DMS53 treated with DMSO at 0.1 percent for 48 hours (cell line): ENCODE data around the gene KIAA0408.

ENCODE experiments used
- DNase-seq: peaks from one replicate; lab custom pipeline; 2025; ENCODE audit not compliant: unreplicated experiment; lab: John Stamatoyannopoulos, UW

KIAA0408 gene

DNA sequence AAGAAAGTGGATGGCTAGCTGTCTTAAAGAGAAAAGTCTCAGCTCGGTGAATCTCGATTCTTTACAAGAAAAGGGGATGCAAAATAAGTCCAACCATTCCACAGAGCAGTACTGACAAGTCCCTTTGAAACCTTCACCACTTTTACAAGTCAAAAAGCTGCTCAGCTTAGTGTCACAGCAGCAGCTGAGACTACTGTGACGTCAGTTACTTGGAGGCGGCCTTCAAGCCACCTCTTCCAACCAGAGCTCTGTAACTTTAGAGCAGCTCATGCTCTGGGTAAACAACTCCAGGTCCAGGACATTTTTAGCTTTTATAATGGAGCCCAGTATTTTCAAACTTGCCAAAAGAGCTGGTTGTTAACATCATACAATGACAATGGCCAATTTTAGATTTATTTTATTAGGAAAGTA is at the start of gene KIAA0408:
Gene KIAA0408 (minus strand): TSS at position 159 of the 411 bp plus-strand sequence. CDS start 5,408 bp downstream, outside the sequence.
- DNase-seq, result no peak

DNA sequence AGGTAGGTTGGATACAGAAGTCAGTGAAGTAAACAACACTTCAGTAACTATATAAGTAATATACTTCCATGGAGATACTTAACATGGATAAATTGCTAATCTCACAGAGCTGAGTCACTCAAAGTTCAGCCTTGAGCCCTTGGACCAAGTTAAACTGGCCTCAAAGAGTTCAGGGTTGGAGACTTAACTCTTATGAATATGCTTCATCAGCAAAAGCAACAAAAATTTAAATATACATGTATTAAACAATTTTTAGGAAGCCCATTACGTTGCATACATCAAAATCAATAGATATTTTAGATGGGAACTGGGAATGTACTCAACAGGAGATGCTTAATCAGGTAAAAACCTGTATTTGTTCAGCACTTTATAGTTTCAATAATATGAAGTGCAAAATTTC is 47.7 kb upstream of the KIAA0408 start:
- no peak for DNase-seq

DNA sequence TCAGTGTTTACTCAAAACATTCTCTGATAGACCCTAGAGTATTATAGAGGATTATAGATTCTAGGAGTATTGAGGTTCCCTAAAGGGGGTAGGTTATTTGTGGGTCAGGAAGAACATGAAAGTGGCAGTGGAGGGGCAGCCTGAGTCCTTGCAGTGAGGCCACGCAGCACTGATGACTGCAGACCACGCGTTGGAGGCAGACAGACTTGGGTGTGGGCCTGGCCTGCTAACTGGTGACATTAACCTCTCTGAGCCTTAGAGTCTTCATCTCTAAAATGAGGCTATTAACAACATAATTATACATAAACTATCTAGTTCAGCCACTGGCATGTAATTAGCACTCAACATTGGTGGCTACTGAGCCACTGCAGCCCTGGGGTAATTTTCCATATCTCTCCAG is 43.8 kb upstream of the KIAA0408 start:
- no peak for DNase-seq

DNA sequence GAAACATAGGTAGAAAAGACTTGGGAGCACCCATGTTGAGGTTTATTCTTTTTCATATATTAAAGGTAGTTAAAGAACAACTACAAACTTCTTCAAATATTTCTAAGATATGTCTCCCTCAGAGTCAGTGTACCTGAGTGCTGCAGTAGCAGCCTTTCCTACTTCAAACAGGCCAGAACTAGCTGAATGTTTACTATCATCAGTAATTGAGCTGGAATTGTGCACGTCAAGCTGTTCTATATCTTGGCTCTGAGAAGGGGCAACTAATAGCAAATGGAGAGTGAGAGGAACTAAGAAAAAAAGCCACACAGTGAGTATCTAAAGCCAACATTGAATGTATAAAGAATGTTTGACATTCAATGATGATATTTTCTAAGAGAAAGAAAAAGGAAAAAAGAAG is 38.2 kb upstream of the KIAA0408 start:
- DNase-seq, result no peak

DNA sequence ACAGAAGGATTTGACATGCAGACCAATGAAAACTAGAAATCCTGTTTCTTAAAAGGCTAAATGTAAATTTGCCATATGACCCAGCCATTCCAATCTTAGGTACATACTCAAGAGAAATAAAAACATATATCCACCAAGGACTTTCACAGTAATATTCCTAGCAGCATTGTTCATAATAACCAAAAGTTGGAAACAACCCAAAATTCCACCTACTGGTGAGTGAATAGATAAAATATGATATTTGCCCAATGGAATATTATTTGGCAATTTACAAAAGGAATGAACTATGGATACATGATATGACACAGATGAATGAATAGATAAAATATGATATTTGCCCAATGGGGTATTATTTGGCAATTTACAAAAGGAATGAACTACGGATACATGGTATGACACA is 37.3 kb upstream of the KIAA0408 start:
- DNase-seq, result no peak

DNA sequence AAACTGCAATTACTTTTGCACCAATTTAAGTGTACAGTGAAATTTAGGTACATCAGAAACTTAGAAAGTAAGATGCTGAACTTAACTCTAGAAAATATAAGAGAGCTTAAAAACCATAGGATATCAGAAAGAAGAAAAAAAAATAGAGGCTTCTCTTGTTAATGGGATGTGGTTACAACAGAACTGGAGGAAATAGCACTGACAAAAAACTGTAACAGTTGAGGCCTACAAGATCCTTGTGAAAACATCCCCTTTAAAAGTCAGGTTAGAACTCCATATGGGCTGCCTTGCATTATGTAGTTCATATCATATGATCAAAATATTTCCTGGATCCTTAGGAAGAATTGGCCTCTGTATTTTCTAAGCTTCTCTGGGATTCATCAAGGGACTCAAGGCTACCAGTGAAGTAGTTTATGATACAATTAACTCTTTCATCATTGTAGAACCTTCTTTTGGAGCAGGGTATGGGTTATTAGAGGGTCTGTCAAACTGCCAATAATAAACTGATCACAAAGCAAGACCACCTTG is 35.1 kb upstream of the KIAA0408 start:
- no peak for DNase-seq

DNA sequence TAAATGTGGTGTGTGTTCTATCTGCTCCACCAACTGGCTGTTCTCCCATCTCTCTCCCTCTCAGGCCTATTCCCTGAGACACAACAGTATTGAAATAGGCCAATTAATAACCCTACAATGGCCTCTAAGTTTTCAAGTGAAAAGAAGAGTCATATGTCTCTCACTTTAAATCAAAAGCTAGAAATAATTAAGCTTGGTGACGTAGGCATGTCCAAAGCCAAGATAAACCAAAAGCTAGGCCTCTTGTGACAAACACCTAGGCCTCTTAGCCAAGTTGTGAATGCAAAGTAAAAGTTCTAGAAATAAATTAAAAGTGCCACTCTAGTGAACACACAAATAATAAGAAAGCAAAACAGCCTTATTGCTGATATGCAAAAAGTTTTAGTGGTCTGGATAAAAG is 30.1 kb upstream of the KIAA0408 start:
- no peak for DNase-seq

DNA sequence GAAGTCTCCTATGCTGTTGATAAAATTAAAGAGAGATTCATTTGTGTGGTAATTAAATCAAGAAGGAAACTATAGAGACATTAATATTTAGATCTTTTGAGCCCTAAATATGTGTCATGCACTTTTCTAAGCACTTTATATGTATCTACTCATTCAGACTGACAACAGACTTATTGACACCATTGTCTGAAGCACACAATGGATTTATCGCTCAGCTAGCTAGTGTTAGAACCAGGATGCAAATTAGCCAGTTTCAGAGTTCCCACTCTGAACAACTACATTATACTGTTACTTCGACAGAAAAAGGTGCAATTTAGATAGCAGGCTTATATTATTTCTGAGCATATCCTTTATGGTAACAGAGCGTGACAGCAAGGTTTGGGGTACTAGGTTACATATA is 27.7 kb upstream of the KIAA0408 start:
- DNase-seq, result no peak

DNA sequence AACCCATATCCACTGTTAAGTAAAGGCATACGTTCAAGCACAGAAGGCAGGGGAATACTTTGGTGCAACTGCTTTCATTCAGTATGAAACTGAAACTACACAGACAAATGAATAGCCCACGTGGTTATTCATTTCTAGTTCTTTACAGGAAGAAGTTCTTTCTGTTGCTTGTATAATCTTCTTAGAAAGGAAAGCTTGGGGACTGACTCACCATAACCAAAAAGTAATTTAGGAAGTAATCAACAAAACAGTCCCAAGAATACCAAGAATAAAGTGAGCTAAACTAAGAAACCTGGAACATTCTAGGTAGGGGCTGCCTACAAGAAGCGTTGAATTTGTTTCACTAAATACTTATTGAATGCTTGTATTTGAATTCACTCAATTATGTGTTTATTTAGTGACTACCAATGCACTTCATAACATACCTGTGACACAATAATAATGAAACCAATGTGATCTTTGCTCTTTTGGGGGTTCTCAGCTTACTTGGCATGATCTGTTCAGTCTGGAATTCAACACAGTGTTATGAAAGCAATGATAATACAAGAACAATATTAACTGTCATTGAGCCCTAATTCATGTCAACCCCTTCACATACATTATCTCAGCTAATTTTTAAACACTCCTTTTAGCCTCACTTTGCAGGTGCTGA is 25.1 kb upstream of the KIAA0408 start:
- no peak for DNase-seq

DNA sequence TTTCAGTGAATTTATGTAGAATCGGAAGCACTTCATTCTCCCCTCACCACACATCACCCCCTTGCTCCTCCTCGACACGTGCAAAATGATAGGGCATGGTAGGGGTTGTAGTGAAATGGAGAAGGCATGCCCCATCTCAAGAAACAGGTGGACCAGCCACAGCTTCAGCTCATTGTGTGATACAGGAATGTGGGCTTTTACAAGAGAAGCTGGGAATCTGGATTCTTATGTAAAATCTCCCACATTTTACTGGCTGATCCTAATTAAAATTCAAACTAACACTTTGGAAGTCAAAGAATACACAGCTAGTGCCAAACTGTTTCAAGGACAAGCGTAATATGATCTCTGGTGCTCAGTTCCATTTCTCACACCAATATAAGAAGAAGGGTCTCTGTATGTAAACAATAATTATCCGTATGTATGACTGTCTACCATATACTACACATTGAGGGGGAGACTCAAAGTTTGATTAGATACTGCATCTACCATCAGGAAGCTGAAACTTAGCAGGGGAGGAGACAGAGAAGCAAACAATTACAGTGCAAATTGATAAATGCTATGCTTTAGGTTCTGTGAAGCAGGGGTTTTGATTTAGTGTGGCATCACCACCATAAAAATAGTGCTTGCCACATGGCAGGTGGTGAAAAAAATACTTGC is 24.3 kb upstream of the KIAA0408 start:
- no peak for DNase-seq

DNA sequence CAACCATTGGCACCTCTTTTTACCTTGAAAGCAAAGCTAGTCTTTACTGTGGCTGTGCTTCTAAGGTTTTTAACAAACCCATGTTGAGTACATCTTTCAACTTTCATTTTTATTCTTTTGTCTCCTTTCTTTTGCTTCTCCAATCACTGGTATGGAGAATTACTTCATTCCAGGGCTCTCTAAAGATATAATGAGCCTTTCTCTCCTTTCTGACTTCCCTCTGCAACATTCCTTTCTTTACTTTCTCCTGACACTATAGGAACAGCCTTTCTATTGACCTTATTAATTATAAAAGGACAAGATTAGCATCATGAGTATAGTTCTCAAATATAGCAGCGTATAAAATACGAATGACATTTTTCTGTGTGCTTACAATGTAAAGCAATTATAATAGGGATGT is 23.1 kb upstream of the KIAA0408 start:
- no peak for DNase-seq

DNA sequence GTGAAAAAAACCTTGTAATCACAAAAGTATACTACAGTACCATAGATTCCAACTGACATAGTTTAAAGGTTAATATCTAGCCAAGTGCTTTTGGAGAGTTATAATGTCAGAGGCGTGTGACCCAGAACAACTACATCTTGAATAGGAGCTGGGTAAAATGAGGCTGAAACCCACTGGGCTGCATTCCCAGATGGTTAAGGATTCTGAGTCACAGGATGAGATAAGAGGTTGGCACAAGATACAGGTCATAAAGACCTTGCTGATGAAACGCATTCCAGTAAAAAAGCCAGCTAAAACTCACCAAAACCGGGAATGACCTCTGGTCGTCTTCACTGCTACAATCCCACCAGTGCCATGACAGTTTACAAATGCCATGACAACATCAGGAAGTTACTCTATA is 22.4 kb upstream of the KIAA0408 start:
- no peak for DNase-seq

DNA sequence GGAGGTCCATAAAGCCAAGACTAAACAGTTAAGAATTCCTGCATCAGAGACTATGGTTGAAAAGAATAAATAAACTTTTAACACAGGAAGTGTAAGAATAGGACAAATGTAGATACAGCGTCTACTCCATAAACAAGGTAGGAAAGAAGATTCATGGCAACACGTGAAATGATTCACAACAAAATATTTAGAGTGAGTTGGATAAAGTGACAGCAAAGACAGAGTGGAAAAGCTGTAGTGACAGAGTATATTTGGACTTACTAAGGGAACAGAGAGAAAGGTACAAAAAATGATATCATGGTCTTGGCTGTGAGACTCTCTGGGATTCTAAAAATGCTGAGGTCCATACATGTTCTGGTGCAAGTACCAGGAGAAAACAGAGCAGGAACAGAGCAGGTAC is 21.9 kb upstream of the KIAA0408 start:
- DNase-seq, result no peak

DNA sequence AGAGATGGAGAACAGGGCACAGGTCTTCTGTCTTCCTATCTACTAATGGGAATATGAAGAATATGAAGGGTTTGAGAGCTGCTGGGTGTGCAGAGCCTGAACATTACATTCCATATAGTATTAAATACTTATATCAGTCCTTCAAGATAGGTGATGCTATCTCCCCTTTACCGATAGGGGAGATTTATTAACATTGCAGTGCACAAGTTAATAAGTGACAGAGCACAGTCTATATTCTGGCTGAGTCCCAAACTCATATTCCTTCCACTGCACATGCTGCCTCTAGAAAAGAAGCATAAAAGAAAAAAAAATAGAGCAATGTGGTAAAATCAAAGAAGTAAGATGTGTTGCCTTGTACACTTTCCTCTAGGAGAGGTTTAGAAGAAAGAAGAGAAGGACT is 18.5 kb upstream of the KIAA0408 start:
- DNase-seq, result no peak

DNA sequence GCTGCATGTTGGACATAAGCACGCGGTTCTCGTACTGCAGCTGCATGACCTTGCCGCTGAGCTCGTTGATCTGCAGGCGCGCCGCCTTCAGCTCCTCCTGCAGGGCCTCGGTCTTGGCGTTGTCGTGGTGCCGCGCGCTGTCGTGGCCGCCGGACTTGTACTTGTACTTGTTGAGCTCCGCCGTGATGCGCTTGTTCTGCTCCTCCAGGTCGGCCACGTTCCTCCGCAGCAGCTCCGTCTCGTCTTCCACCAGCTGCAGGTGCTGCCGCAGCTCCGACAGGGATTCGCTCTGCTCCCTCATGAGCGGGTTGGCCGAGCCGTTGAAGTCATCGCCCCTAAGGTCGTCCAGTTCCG is 16.6 kb upstream of the KIAA0408 start:
- DNase-seq, result no peak

DNA sequence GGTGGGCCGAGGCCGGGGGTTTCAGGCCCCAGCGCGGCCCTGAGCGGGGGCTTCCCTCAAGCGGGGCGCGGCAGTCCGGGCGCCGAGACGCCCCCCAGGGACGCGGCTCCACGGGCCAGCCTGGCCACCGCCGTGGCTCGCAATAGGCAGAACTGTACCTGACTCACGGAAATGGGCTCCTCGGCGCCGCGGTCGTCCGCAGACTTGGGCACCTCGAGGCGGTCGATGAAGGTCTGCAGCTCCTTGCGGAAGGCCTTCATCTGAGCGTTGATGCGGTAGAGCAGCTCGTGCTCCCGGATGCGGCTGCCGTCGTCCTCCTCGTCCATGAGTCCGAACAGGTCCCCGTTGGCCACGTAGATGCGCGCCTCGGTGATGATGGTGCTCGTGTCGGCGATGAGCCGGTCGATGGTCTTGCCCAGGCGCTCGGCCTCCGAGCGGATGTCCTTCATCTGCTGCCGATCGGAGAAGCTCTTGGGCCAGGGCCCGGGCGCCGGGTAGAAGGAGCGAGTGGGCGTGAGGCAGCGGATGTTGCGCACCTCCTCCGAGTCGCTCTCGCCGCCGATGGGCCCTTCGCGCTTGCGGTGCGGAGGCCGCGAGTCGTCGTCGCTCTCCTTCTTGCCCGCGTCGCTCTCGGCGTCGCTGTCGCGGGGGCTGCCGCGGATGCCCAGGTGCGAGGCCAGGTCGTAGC is 16.1 kb upstream of the KIAA0408 start:
- no peak for DNase-seq

DNA sequence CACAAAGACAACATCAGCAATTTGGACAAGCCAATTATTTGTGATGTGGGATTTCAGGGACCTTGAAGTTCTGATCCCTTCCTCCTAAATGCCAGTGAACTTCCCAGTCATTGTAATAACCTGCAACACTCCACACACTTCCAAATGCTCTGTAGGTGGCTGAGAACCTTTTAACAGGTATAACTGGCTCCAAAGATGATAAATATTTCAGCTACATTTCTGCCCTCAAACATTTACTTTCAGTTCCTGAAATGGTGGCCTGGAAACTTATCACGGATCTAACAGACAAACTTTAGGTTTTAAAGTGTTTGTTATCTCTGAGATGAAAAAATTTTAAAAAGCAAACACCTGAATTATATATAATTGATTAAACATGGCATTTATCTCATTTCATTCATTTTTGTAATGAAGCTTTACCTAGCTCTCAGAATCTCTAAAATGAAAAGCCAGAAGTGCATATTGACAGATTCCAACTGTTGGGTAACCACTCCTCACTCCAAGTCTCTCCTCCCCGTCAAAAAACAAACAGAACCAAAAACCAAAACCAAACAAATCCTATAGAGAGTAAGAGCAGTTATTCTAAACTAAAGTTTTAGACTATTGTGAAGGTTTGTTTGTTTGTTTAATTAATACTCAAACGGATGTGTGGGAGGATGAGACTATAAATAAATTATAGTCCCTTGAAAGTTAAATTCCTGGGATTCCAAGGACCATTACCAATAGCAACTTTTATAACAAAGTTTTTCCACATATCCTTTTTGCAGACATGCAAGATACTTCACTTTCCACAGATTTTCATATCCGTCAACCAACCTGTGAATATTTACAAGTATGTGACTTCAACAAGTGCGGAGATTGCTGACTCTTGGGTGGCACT is 12.4 kb upstream of the KIAA0408 start:
- no peak for DNase-seq

DNA sequence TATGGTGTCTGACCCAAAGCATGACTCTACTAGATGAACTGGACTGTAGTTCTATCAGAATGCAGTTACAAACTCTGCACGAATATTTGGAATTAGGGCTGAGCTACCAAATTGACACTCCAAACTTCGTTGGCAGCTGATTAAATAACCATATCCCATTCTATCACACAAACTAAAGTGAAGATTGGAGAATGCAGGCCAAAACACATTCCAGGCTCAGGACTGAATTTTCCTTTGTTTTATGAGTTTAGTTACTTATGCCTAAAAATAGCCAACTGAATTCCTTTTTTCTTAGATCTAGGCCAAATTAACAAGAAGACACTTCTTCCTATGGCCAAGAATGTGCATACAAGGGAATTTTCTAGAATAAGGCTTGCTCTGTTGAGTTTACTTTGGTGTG is 9.7 kb upstream of the KIAA0408 start:
- DNase-seq, result no peak

DNA sequence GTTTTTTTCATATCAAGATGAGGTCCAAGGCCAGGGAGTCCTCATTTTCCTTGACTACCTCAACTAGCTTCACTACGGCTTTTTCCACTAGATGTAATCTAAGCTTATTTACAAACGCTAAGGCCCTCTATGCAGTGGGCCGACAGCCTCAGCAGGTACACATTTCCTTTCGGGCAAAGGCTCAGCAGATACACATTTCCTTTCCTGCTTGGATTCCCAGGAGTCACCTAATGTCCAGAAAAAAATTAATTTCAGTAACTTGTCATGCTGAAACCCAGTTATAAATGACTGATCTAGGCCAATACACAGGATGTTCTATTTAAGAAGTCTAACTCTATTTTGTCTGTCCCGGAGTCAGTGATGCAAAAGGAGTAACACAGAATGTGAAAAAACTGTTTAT is 7.2 kb upstream of the KIAA0408 start:
- DNase-seq, result no peak

DNA sequence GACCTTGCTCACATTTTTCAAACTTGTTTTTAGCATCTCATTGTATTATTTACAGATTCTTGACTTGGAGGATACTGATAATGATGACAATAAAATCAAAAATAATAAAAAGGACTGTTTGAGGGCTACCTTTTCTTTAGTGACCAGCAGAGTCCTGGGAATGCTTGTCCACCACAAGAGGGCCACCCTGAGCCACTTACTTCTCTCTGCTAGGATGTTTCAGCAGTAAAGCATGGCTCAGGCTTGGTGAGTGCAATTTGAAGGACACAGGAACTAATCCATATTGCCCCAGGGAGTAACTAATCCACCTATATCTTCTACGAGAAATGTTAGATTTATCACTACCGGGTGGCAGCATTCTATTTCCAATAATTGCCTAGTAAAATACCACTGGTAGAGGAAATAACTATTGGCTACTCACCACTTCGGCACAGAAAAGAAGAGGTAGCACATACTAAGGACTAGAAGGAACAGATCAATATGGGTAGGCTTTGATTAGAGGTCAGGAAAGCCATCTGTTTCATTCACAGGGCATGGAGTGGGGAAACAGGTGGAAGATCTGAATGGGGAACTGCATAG is 5.8 kb upstream of the KIAA0408 start:
- DNase-seq, result peak; percentile 21
